GM21528 (cell line): ENCODE measurements around the gene CD300C.
"Not testable (repeated sequence)": the region's sequence is repeated elsewhere in the genome, so short reads cannot be mapped to it uniquely, and the experiment has no call there.

Source experiments
- ATAC-seq: cut with Tn5 transposase; IDR thresholded peaks from one replicate; pipeline ENCODE4 v1.9.1; 2021; ENCODE audit warnings: mild to moderate bottlenecking, moderate library complexity; ENCODE audit not compliant: unreplicated experiment, low FRiP score

CD300C gene

DNA sequence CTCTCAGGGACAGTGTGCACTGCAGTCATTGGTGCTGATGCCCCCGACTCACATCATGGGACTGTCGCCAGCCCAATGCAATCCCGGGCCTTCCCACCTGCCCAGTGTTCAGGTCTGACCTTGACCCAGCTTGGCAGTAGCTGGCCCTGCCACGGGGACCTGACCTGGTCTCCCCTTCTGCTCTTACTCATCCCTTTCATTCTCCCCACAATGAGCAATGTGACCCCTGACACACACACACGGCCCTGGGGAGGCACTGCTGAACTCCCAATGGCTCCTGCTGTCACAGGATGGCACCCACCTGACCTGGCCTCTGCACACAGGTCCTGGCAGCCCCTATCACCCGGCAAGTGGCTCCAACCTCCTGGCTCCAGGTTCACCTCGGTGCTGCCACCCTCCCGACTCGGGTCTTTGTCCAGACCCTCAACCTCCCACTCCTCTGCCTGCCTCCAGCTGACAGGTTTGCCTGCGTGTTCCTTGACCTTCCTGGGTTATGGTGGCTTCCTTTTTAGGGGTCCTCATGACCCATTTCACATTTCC lies 6.6 kb downstream of the CD300C start:
- no peak for ATAC-seq

GRCh38 chr17:74536890-74537289 lies 9.0 kb downstream of the CD300C start:
- no peak for ATAC-seq

GRCh38 chr17:74532115-74532514 lies 13.8 kb downstream of the CD300C start:
- no peak for ATAC-seq

- ATAC-seq, result no peak
These were observed 14.6 kb downstream of the CD300C start, which contains the start of gene CD300LB for GRCh38 chr17:74531231-74531761. CD300LB (minus strand) TSS chr17:74531475; CDS start chr17:74531350, 125 bp downstream.

DNA sequence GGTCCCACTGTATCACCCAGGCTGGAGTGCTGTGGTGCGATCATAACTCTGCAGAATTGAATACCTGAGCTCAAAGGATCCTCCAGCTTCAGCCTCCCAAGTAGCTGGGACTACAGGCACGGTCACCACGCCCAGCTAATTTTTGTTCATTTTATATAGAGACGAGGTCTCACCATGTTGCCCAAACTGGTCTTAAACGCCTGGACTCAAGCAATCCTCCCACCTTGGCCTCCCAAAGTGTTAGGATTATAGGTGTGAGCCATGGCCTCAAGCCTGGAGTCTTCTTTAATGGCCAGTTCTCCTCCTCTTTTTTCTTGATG lies 15.1 kb downstream of the CD300C start:
- no peak for ATAC-seq

- no peak for ATAC-seq
These were observed 16.7 kb downstream of the CD300C start for GRCh38 chr17:74529243-74529642.

- no peak for ATAC-seq
These were observed 17.3 kb downstream of the CD300C start for GRCh38 chr17:74528491-74529199.

- ATAC-seq, result no peak
These were observed 18.2 kb downstream of the CD300C start for GRCh38 chr17:74527756-74528155.

DNA sequence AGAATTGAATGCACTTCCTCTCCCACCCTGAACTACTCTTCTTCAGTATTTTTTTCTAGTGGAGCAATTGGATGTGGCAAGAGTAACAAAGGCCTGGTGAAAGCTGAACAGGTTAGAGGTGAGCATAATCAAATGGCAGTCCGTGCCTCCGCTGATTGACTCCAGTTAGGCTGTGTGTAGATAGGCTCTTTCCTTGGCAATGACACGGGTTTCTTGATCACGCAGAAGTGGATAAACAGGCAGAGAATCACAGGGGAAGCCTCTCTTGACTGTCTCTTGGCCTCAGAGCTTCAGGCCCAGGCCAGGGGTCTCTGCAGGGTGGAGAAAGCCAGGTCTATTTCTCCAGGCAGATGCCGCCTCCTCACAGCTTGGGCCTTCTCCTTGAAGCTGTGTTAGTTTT lies 18.8 kb downstream of the CD300C start:
- no peak for ATAC-seq

- ATAC-seq, result no peak
These were observed 19.2 kb downstream of the CD300C start for GRCh38 chr17:74526681-74527080.

DNA sequence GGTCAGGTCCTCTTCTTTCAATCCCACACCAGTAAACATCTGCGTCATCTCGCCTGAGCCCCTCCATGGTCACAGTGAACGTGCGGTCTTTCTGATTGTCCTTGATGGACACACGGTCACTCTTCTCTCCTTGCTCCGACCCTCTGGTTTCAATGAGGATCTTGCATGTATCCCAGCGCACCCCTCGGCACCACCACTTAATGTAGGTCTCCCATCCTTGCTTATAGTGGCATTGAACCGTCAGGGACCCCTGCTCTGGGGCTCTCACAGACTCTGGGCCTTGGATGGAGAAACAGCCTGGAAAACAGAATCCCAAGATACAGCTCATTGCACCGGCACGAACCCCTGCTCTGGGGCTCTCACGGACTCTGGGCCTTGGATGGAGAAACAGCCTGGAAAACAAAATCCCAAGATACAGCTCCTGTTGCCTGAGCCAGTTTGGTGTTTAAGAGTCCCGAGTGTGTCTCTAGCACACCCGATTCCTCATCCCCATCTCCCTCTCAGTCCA lies 20.1 kb downstream of the CD300C start:
- ATAC-seq, result no peak

DNA sequence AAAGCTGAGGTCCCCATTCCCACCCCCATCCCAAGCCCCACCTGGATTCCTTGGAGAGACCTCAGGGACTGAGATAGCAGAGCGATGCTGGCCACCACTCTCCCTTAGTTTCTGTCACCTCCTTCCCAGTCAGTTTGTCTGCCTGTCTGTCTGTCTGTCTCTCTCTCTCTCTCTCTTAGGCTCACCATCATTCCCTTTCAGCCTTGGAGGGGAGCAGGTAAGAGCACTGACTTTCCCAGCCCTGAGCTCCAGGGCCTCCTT lies 20.5 kb downstream of the CD300C start:
- no peak for ATAC-seq

- no peak for ATAC-seq
These were observed 21.1 kb downstream of the CD300C start for GRCh38 chr17:74524653-74525464.

DNA sequence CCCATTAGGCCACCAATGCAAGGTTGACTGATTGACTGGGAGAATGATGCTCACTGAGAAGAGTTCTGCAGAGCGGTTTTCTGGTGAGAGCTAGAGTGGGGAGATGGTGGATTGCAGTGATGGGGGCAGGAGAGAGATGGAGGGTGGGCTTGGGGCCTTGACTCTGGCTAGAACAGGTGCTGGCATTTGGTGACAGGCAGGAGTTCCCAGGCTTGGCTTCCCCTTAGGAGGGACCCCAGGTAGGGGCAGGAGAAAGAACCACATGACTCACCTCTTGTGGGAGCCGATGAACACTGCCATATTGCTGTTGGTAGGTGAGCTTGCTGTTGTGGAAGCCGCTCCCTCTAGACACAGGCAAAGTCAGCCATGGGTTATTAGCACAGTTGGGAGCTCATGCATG lies 22.6 kb downstream of the CD300C start:
- ATAC-seq, result no peak

- no peak for ATAC-seq
These were observed 23.4 kb downstream of the CD300C start for GRCh38 chr17:74522381-74523105.

- no peak for ATAC-seq
These were observed 24.2 kb downstream of the CD300C start for GRCh38 chr17:74521701-74522201.

GRCh38 chr17:74520790-74521480 lies 25.0 kb downstream of the CD300C start:
- ATAC-seq, result no peak

DNA sequence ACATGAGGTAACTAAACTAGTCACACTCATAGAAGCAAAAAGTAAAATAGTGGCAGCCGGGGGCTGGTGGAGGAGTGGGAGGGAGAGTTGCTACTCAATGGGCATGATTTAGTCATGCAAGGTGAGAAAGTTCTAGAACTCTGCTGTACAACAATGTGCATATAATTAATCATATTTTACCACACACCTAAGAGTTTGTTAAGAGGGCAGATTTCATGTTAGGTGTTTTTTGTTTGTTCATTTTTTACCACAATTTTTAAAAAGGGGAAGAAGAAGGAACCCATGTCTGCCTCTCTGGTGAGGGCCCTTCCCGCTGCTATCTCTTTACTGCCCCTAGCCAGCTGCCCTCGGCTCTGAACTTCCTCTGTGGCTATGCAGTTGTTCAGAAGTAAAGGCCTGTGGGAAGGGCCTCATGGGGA lies 25.9 kb downstream of the CD300C start:
- no peak for ATAC-seq

GRCh38 chr17:74518413-74518981 lies 27.4 kb downstream of the CD300C start:
- ATAC-seq, result not testable (repeated sequence)
